NCI-H82 (cell line): ENCODE measurements around the gene SYNE1.

Experiments used
- DNase-seq: peaks from one replicate; lab custom pipeline; 2025; lab: John Stamatoyannopoulos, UW

SYNE1 gene

DNA sequence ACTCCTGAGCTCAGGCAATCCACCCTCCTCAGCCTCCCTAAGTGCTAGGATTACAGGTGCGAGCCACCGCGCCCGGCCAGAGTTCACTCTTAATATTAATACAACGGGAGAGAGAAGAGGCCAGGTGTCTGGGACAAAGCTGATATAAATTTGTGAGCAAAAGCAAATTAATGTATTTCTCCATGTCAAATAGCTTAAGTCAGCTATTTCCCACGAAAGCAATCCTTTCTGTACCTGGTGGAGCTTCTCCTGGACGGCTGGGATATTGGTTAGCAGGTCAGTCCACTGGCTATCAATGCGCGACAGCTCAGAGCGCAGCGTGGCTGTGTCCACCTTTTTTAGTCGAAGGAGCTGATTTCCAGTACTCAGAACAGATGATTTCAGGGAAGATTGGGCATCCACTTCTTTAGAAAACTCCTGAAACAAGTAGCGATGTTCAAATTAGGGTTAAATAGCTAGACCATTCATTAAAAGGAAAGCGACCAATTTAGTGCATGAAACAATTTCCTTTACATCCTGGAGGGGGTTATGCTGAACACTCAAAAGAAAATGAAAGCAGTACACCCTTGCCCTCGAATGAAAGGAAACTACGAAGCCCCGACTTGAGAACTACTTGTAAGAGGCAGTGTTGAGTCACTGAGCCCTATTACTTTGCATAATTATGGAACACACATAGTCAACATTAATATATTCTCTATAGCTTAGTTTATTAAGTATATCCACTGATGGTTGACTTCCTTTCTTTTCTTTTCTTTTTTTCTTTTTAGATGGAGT, 403.4 kb downstream of the SYNE1 start:
- DNase-seq = no peak

DNA sequence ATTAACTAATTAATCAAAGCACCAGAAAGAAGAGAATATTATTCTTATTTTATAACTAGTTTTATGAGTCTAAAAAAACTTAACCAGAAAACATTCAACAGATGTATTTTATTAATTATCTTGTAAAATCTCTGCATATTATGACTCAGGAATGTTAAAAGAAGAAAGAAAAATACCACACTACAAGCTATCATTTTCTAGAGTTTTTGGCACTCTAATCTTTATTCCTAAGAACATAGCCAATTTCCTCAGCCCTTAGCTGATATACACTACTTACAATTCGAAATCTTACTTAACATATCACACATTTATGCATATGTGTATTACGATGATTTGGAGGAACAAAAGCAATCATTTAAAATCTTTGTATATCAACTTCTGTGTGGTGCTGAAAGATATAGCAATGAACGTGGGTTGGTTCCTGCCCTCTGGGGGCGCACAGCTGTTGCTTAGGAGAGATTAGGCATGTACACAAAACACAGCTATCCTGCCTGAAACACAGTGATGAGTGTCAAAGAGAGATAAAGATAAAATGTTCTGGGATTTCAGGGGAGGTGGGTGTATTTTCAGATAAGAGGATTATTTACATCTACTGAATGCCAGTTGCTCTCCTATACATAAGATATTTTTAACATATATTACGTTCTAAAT, 404.5 kb downstream of the SYNE1 start:
- DNase-seq = peak; percentile 44

DNA sequence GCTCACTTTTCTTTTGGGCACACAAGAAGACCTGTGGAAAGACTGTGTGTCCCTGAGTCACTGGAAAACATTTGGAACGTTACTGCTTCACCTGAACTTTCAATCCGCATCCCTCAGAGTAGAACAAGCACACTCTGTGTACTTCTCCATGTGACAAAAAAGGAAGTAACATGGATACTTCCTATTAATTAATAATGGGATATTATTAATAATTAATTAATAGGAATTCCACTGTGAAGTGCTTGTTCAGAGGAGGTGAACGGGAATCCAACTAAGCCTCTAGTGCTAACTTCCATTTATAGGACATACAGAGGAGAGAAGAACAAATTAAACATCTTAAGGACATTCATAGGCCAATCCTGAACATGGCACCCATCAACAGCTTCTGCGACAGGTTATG, 407.8 kb downstream of the SYNE1 start:
- DNase-seq = no peak

DNA sequence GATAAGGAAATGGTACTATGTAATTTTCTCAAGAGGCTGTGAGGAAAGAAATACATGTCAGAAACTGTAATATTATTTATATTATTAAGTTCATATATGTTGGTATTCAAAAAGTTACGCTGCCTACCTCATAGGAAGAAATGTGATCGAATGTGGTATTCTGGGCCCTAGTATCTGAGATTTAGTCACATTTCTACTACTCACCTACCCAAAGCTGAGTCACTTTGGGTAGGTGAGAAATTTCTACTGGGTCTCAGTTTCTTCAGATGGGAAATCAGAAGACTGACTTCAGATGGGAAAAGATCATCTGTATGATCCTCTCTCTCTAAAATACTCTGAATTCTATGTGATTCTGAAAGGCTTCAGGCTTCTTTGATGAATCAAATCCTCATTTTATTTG, 411.0 kb downstream of the SYNE1 start:
- DNase-seq = no peak

DNA sequence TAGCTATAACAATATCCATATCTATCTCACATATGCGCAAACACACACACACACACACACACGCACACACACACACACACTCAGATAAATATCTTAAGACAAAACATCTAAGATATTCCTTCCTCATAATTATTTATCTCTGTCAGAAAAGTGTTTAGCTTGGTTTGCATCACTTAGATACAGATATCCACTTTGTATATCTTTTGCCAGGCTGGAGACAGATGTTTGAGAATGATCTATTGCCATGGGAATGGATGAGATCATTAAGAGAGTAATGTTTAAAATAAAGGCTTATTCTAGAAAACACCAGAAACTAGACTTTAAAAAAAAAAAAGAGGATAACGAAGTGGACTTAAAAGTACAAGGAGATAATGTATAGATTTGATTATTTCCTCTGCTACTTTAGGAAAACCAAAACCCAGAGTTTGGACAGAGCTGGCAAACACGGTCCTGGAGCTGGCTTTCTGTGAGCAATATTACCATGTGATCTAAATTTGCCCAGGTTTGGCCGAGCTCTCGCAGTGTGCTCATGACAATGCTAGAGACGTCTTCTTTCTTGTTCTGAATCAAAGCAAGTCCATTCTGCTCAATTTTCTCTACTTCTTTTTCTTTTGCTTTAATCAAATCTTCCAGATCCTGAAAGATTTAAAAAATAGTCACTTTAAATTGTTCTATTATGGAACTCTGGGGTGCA, 411.8 kb downstream of the SYNE1 start:
- no peak for DNase-seq

DNA sequence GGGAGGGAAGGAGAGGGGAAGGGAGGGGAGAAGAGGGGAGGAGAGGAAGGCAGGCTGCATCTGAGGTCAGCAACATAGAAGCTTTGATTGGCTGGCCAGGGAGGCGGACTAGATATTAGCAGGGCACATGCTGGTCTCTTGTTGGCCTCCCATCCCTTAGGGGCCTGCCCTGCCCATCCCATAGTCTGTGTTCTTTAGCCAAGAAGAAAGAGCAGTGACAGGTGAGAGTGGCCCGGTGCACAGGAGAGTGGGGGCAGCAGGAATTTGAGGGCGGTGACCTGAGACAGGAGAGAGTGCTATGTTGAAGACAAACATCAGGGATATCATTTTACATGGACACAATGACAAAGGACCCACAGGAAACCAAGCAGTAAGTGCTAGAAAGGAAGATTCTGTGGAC, 413.5 kb downstream of the SYNE1 start:
- no peak for DNase-seq

DNA sequence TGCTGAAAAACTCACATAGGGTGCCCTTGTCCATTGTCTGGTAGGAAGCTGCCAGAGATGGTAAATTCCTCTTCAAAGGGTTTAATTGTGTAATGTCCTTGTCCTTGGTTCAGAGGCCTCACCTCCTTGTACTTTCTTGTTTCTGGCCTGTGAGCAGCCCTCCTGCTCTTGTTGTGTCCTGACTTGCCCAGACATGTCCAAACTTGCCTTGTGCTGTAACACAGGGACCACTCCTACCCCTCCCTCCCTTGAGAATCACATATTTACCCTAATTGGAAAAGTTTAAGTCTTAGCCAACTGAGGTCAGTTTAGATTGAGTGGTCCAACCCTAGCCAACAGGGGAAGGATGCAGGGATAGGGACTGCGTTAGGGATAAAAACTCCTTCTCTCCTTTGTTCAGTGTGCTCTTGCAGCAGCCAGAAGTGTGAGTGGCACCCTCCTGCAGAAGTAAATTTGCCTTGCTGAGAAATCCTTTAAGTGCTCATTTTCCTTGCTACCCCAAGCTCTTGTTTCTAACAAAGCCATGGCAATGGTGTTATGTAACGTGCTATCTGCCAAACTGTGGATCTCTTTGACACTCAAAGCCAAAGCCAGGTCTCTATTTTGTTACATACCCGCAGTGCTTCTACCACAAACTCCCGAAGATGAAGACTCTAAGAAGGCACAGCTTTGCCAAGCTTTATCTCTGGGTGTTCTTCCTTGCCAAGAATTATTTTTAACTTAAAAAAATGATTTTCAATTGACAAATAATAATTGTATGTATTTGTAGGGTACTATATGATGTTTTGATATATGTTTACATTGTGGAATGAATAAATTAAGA, 415.1 kb downstream of the SYNE1 start:
- no peak for DNase-seq

DNA sequence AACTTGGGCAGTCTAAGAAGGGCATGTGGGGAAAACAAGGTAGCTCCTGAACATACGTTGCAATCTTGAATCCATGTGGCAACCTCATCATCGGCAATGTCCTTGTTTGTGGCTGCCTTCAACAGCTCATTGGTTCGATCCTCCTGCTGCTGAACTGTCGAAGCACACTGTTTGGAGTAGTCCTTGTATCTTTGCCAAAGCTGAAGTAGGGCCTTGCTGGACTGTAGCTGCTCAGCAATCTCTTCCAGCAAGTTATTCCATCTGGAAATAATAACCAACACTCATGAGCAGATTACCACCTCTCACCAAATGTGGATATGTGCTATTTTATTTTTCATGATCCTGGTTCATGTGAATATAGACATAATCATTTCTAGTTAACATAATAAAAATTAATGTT, 416.4 kb downstream of the SYNE1 start:
- no peak for DNase-seq

DNA sequence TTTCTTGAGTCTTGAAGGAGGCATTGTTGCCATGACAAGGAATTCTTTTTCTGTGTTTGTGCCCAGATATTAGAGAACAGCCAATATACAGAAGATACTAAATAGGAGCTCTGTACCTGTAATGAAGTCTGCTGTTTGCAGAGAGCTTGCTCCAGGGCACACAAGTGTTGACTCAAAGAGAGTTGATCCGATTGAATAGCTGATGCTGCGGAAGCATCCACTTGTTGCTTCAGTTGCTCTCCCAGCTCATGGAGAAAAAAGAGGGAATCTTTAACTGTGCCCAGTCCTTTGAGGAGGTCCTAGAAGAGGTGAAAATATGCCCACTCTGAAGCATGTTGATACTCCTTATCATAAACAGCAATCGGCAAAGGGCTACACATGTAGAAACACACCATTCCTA, 418.3 kb downstream of the SYNE1 start:
- DNase-seq = no peak

DNA sequence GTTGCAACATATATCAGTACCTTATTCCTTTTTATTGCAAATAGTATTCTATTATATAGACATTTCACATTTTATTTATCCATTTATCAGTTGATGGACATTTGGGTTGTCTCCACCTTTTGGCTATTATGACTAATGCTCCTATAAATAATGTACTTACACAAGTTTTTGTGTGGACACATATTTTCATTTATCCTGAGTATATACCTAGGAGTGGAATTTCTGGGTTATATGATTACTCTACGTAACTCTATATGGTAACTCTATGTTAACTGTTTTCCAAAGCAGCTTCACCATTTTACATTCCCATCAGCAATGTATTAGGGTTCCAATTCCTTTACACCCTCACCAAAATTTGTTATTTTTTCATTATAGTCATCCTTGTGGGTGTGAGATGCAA, 424.7 kb downstream of the SYNE1 start:
- no peak for DNase-seq

DNA sequence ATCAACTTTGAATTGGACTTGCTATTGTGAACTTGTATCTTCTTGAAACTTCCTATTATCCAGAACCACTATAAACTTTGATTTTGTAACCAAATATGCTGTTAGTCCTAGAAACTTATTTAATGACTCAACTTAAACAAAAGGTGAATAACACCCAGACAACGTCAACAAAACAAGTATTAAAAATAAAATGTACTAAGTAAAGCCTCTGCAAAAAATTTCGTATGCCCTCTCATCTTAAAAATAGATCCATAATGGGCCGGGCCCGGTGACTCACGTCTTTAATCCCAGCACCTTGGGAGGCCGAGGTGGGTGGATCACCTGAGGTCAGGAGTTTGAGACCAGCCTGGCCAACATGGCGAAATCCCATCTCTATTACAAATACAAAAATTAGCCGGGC, 428.0 kb downstream of the SYNE1 start:
- no peak for DNase-seq

DNA sequence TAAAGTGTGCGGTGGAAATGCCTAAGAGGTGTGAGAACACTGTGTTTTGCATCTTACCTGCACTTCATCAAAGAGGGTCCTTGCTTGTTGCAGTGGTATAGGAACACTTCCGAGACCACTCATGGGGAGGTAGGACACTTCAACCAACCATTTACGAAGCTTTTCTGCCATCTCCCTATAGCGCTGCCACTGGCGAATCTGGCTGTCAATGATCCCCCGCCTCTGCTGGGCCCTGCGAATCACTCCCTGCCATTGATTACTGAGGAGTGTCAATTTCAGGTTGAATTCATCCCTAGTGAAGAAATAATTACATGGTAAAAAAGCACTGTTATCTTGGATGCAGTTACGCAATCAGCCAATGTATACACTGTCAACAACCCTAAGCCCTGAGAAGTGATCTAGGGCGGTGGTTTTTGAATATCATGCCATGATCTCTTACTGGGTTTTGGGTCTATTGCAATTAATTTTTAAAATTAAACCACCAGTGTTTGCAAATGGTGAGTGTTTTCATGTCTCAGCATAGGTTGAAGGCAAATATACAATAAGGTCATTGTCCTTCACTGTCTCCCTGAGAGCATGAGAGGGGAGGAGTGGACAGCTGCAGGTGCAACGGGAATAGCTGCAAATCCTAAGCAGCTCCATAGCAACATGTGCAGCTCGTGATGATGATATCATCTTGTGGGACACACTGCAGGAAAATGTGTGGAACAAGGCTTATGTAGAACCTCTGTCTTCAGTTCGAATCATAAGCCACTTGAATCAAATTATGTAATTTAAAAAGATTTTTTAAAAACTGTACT, 429.0 kb downstream of the SYNE1 start:
- DNase-seq = no peak

DNA sequence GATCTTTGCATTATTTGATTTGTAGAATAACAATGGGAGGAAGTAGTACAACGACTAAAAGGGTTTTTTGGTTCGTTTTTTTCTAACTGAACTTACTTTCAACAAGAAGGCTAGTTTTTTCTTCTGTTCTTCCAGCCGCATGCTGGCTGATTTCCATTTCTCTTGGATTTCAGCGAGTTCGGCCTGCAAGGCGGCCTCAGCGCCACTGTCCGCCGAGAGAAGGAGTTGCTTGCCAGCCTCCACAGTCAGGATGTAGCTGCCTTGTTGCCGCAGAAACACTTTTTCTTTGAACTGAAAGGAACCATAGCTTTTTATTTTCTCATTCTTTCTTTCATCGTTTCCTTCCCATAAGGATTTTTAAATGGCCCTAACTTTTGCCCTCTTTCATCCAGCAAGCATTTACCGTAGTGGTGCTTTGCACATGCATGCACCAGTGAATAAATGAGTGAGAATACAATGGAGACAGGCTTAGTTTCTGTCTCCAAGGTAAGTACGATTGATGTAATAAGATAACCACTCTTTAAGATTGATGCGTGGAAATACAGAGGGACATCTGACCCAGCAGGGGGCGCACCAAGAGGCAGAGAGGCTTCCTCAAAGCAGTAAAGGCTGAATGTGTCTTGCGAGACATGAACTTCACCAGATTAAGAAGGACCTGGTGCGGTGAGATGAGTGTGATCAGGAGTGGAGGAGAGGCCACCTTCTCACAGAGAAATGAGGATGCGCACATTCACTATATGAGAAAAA, 430.9 kb downstream of the SYNE1 start:
- DNase-seq = peak; percentile 68

DNA sequence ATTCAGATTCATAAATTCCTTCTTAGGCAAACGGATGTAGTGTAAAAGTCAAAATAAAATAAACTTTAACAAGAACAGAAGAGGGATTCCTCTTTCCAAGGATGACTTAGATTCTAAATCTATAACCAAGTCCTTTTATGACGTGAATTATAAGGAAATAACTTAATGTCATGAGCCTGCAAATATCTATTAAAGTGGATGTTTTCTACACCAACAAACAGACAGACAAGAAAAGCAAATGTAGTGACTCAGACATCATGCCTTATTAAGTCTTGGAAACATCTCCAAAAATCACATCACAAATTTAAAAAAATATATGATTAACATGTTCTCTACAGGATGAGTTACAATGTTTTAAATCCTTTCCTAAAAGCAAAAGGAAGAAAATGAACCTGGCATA, 432.6 kb downstream of the SYNE1 start:
- DNase-seq = no peak

DNA sequence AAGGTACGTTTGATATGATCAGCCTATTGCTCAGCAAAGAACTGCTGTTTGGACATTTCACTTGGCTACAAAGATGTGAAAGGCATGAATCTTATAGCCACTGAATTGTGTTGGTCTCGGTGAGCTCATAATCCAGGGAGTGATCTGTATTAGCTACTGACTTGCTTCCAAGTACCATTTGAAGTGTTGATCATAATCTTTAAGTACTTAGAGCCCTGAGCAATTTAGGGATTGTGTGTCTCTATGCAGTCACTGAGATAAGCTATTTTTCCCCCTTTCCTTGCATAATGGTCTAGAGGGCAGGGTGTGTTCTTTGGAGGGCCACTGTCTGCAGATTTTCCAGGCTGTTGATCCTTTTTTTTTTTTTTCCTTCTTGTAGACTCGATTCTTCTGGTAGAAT, 436.0 kb downstream of the SYNE1 start:
- DNase-seq = peak; percentile 83

DNA sequence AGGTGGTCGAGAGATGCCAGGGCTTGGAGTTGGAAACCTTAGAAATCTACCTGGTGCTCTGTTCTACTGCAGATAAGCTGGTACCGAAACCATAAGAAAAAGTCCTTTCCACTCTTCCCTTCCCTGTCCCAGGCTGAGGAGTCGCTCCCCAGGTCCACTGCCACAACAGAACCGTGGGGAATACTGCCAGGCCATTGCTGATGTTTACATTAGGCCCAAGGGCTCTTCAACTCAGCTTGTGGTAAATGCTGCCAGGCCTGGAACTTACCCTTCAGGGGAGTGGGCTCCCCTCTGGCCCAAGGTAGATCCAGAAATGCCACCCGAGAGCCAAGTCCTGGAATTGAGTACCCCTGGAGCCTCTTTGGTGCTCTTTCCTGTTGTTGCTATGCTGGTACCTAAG, 441.3 kb downstream of the SYNE1 start:
- DNase-seq = no peak

DNA sequence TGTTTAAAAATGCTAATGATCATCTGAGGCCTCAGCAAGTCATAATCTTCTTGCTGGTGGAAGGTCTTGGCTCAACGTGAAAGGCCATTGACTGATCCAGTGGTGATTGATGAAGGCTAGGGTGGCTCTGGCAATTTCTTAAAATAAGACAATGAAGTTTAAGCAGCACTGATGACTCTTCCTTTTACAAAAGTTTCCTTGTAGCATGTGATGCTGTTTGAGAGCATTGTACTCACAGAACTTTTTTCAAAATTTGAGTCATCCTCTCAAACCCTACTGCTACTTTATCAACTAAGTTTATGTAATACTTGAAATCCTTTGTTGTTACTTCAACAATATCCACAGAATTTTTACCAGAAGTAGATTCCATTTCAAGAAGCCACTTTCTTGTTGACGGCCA, 447.4 kb downstream of the SYNE1 start:
- DNase-seq = no peak

DNA sequence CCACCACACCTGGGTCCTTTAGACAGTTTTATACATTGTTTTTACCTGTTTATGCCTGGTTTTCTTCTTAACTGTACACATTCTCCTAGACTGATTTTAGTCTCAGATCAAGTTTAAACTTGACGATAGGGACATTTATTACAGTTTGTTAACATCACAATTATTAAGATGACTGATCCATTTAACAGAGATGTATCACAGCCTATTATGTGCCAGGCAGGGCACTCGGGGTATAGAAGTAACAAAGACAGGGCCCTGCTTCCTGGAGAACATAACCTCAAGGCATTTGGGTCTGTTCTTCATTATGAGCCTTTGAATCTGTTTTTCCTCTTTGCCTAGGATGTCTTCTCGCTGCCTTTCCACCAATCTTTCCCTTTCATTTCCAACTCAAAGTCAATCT, 449.2 kb downstream of the SYNE1 start:
- DNase-seq = no peak

DNA sequence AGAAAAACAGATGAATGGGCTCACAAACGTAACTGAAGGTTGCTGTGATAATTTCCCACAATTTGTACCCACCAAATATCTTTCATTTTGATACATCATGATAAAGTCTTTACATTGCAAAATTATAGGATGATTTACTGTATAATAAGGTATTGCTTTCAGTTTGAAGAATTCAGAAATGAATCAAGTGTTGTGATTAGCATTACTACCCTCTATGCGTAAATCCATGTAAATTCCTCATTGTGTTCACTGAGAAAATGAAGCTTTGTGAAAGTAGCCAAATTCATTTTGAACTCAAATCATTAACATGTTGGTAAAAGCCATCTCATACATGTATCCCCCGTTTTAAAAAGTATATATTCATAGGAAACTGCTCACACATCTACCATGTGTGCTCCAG, 450.3 kb downstream of the SYNE1 start:
- DNase-seq = no peak

DNA sequence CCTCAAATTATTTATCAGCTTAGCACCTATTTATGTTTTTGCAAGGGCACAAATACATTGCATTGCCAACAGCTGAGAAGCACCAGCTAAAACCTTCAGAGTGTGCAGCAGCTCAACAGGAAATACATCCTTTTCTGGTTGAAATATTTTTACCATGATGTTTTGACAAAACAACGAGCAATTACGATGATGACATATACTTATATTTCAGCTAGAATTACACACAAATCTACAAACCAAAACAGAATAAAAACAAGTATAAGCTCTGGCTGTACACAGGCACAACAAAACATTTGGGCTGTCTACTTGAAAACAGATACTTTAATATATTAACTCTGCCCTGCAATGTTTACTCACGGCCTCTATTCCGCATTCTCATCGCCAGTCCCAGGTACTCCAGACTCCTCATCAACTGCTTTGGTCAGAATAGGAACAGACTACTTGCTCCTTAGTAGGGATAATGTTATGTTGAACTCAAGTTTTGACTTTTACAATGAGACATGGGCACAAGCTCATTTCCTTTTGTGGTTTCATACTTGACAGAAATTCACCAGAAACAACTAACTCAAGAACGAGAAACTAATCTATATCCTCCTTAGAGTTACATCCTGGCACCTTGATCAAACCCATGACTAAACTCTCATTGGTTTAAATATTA, 452.1 kb downstream of the SYNE1 start:
- DNase-seq = no peak
